GM12878 (cell line): Measurements from ENCODE around the gene PIK3R3. TPM values are rescaled to one million over a fixed set of nuclear protein-coding genes. Genes with fewer than 3 reads are reported as not detected.

Source experiments
- ATAC-seq: fragments of 200-7000 bp; cut with Tn5 transposase; 3 replicates; pipeline ENCODE4 v1.9.1; 2020; ENCODE audit warnings: mild to moderate bottlenecking, moderate library complexity
- BruUV-seq: library from RNA; stranded (reverse); fragments of 400-500 nt; replicated peaks from 2 replicates; lab custom pipeline; 2021; lab: Mats Ljungman, UMichigan
- CTCF ChIA-PET: fragments of 300-600 bp; sonication (Branson Sonifier 250); formaldehyde crosslinking; extraction: SDS; loops from one replicate; lab custom pipeline; 2021; ENCODE audit warnings: inconsistent platforms; lab: Yijun Ruan, JAX
- POLR2A ChIA-PET: fragments of 350-600 bp; formaldehyde crosslinking; extraction: SDS; loops from one replicate; lab custom pipeline; 2021; ENCODE audit warnings: inconsistent platforms; lab: Charles Lee
- RAD21 ChIA-PET: fragments of 300-600 bp; sonication (Branson Sonifier 250); formaldehyde crosslinking; loops from one replicate; lab custom pipeline; 2023; ENCODE audit warnings: antibody characterized with exemption; ENCODE audit not compliant: unreplicated experiment; lab: Charles Lee
- SMC1A ChIA-PET: fragments of 300-600 bp; sonication (Branson Sonifier 250); formaldehyde crosslinking; loops from one replicate; lab custom pipeline; 2023; ENCODE audit not compliant: unreplicated experiment, uncharacterized antibody; lab: Charles Lee
- DNase-seq: peaks from one replicate; pipeline ENCODE4 v3.0.0-alpha.2; 2011; ENCODE audit warnings: low read depth, low spot score
- FAIRE-seq: peaks from 3 replicates; lab custom pipeline; 2011; peaks lifted over from hg19 to GRCh38; lab: Jason Lieb, UNC
- H2AFZ ChIP-seq: 2 replicates; pipeline ENCODE4 v1.6.0; 2011; ENCODE audit warnings: low read depth, low read length, control low read depth; ENCODE audit not compliant: control insufficient read depth
- H3K27ac ChIP-seq: 2 replicates; pipeline ENCODE4 v1.5.1; 2011; ENCODE audit warnings: control low read depth; ENCODE audit not compliant: control insufficient read depth, insufficient read depth
- H3K27me3 ChIP-seq, 2 experiments: replicated peaks in 1 of 2; 2 replicates each; pipeline versions ENCODE4 v1.6.0 to v1.6.1; 2011; ENCODE audit warnings: low read length in 1 of 2; ENCODE audit not compliant: control insufficient read depth in 2 of 2, insufficient read depth in 2 of 2
- H3K36me3 ChIP-seq, 2 experiments: 2 replicates each; pipeline ENCODE4 v1.5.1; 2011; ENCODE audit warnings: low read length in 1 of 2; ENCODE audit not compliant: control insufficient read depth in 2 of 2, insufficient read depth in 2 of 2
- H3K4me1 ChIP-seq: 2 replicates; pipeline ENCODE4 v1.6.1; 2011; ENCODE audit warnings: mild to moderate bottlenecking, low read length, moderate library complexity, mixed read lengths; ENCODE audit not compliant: control insufficient read depth, insufficient read depth
- H3K4me2 ChIP-seq: 2 replicates; pipeline ENCODE4 v1.6.0; 2011; ENCODE audit warnings: control low read depth; ENCODE audit not compliant: control insufficient read depth, insufficient read depth
- H3K4me3 ChIP-seq: fragments of 200-600 bp; sonication (generic); 2 replicates; pipeline ENCODE4 v1.5.1; 2016
- H3K79me2 ChIP-seq: 2 replicates; pipeline ENCODE4 v1.6.0; 2011; ENCODE audit warnings: low read length; ENCODE audit not compliant: control insufficient read depth, insufficient read depth
- H3K9ac ChIP-seq: 2 replicates; pipeline ENCODE4 v1.8.0; 2011; ENCODE audit warnings: low read length, control low read depth, mixed read lengths; ENCODE audit not compliant: control insufficient read depth, insufficient read depth
- H3K9me3 ChIP-seq: replicated peaks from 3 replicates; pipeline ENCODE4 v1.5.1; 2011; ENCODE audit warnings: mild to moderate bottlenecking, low read length; ENCODE audit not compliant: control insufficient read depth, insufficient read depth
- H4K20me1 ChIP-seq: 2 replicates; pipeline ENCODE4 v1.6.0; 2011; ENCODE audit not compliant: control insufficient read depth, insufficient read depth
- BMI1 ChIP-seq: fragments of 450-650 bp; IDR thresholded peaks from 2 replicates; pipeline ENCODE4 v1.6.1; 2016; ENCODE audit warnings: mild to moderate bottlenecking, moderate library complexity, borderline replicate concordance
- CBFB ChIP-seq: IDR thresholded peaks from 2 replicates; pipeline ENCODE4 v1.6.1; 2016; ENCODE audit warnings: antibody characterized with exemption, low read depth
- CBX5 ChIP-seq: sonication (generic); IDR thresholded peaks from 2 replicates; pipeline ENCODE4 v1.6.1; 2016; ENCODE audit warnings: low read depth, moderate library complexity, mild to moderate bottlenecking, inconsistent platforms
- CTCF ChIP-seq, 3 experiments: IDR thresholded peaks in 2 of 3; conservative IDR thresholded peaks in 1 of 3; 2 replicates each; pipeline ENCODE4 v1.5.1; 2011; ENCODE audit warnings: low read depth in 3 of 3, low read length in 3 of 3, mild to moderate bottlenecking in 3 of 3, control low read depth in 2 of 3, moderate library complexity in 2 of 3, inconsistent platforms in 1 of 3, mixed read lengths in 1 of 3; ENCODE audit not compliant: control insufficient read depth in 2 of 3, insufficient read depth in 1 of 3; ENCODE audit errors: extremely low read depth in 1 of 3
- GABPA ChIP-seq: IDR thresholded peaks from 2 replicates; pipeline ENCODE4 v1.6.1; 2014; ENCODE audit warnings: antibody characterized with exemption, low read depth, mild to moderate bottlenecking, inconsistent platforms
- IRF4 ChIP-seq: IDR thresholded peaks from 2 replicates; pipeline ENCODE4 v1.6.1; 2011; ENCODE audit warnings: low read depth, low read length
- MTA2 ChIP-seq: fragments of 450-650 bp; IDR thresholded peaks from 2 replicates; pipeline ENCODE4 v1.6.1; 2016; ENCODE audit warnings: low read depth, mild to moderate bottlenecking, moderate library complexity
- PML ChIP-seq: IDR thresholded peaks from 2 replicates; pipeline ENCODE4 v1.6.1; 2012; ENCODE audit warnings: low read length, inconsistent platforms
- RAD21 ChIP-seq: IDR thresholded peaks from 2 replicates; pipeline ENCODE4 v1.6.1; 2011; ENCODE audit warnings: mild to moderate bottlenecking, low read depth, low read length, moderate library complexity; ENCODE audit not compliant: insufficient read depth
- RAD51 ChIP-seq: fragments of 450-650 bp; IDR thresholded peaks from 2 replicates; pipeline ENCODE4 v1.6.1; 2016; ENCODE audit warnings: moderate library complexity, mild to moderate bottlenecking, inconsistent platforms
- YBX1 ChIP-seq: fragments of 450-650 bp; IDR thresholded peaks from 2 replicates; pipeline ENCODE4 v1.6.1; 2016; ENCODE audit warnings: antibody characterized with exemption
- YY1 ChIP-seq: IDR thresholded peaks from 2 replicates; pipeline ENCODE4 v1.6.1; 2011; ENCODE audit warnings: low read depth, mild to moderate bottlenecking, low read length
- ZNF274 ChIP-seq: IDR thresholded peaks from one replicate; pipeline ENCODE4 v1.8.0; 2011; ENCODE audit not compliant: insufficient read length, insufficient read depth
- WGBS: methylation state at CpG from one replicate; pipeline ENCODE4 v1.1.6; 2016; ENCODE audit warnings: low lambda C conversion rate; ENCODE audit not compliant: insufficient replicate concordance, insufficient coverage; ENCODE audit errors: missing lambda C conversion rate; 5-methylcytosine and 5-hydroxymethylcytosine counted together
- in situ Hi-C: fragments of 300-500 bp; cut with MboI; formaldehyde crosslinking; loops from 9 replicates; pipeline ENCODE4 v1.14.3; 2018; ENCODE audit warnings: mixed read lengths
- intact Hi-C: fragments of 100-400 bp; cut with micrococcal nuclease; formaldehyde crosslinking; loops from one replicate; pipeline ENCODE4 v1.14.2; 2022; ENCODE audit not compliant: unreplicated experiment
- polyA plus RNA-seq, 11 experiments: library from polyadenylated mRNA; depleted of rRNA in 4 of 11; unstranded in 6 of 11; stranded (reverse) in 5 of 11; fragments of >200 nt; fragmentation: Nextera tagmentation in 4 of 11; fragmentation: Illumina TruSeq in 1 of 11; extraction: Ambion mirVana in 4 of 11; extraction: Trizol in 1 of 11; gene quantifications; 1 replicate in 1 of 11; 2 replicates in 10 of 11; pipeline versions ENCODE4 v1.2.1 to v1.2.3, GENCODE V29; 2011 to 2016; ENCODE audit warnings: inconsistent platforms in 2 of 11, missing spikeins in 2 of 11, low read depth in 1 of 11
- total RNA-seq, 4 experiments: library from RNA; depleted of rRNA in 3 of 4; stranded (reverse); fragments of >200 nt in 3 of 4; fragmentation: Illumina TruSeq in 1 of 4; extraction: Trizol in 1 of 4; gene quantifications; 2 replicates each; pipeline versions ENCODE4 v1.2.1 to v1.2.3, GENCODE V29; 2013 to 2021
- TF ChIP-seq, protein P1 (sequence below): fragments of 450-650 bp; formaldehyde crosslinking; IDR thresholded peaks from 2 replicates; pipeline ENCODE4 v1.5.0; 2022; ENCODE audit warnings: mild to moderate bottlenecking, missing genetic modification characterization
- TF ChIP-seq, protein P2 (sequence below): IDR thresholded peaks from 2 replicates; pipeline ENCODE4 v1.6.1; 2012; ENCODE audit warnings: low read length, inconsistent platforms

Gene PIK3R3
- total and polyA plus RNA-seq, 10 of the 15 experiments (the other 5 are each of a cell fraction or from before 2014, with no cell fraction given), result 4.8 to 27.0 (median 19.8) TPM

GRCh38 chr1:46180082-46180616, 47.7 kb upstream of the PIK3R3 start:
- RAD21 ChIA-PET, result interaction anchor here (1.0 to 4.8 kb wide), 8 partner anchors 19 to 145 kb away, joined by 3 to 63 read pairs (median 6); partner anchors contain the start of genes POMGNT1 and RAD54L
- no peak overlapping the region for H3K4me2 ChIP-seq
- H3K9me3 ChIP-seq, result no peaks in the 10 kb centered on the region
- H3K4me1 ChIP-seq, result peaks cover 26% of the 10 kb centered on the region
- CTCF ChIA-PET, result interaction anchor here (0.6 to 17.5 kb wide), 8 partner anchors 11 to 568 kb away, joined by 3 to 293 read pairs (median 6); partner anchors contain the start of gene PIK3R3
- no peak overlapping the region for H3K4me3 ChIP-seq
- H3K27ac ChIP-seq, result no peak overlapping the region
- intact Hi-C loops, result loop anchor here (1.0 to 10.0 kb wide), 2 partner anchors 43 to 495 kb away; partner anchors contain the start of genes GPBP1L1 and TMEM69
- H3K27me3 ChIP-seq, result no peaks in the 10 kb centered on the region
- TF ChIP-seq, protein P1, sequence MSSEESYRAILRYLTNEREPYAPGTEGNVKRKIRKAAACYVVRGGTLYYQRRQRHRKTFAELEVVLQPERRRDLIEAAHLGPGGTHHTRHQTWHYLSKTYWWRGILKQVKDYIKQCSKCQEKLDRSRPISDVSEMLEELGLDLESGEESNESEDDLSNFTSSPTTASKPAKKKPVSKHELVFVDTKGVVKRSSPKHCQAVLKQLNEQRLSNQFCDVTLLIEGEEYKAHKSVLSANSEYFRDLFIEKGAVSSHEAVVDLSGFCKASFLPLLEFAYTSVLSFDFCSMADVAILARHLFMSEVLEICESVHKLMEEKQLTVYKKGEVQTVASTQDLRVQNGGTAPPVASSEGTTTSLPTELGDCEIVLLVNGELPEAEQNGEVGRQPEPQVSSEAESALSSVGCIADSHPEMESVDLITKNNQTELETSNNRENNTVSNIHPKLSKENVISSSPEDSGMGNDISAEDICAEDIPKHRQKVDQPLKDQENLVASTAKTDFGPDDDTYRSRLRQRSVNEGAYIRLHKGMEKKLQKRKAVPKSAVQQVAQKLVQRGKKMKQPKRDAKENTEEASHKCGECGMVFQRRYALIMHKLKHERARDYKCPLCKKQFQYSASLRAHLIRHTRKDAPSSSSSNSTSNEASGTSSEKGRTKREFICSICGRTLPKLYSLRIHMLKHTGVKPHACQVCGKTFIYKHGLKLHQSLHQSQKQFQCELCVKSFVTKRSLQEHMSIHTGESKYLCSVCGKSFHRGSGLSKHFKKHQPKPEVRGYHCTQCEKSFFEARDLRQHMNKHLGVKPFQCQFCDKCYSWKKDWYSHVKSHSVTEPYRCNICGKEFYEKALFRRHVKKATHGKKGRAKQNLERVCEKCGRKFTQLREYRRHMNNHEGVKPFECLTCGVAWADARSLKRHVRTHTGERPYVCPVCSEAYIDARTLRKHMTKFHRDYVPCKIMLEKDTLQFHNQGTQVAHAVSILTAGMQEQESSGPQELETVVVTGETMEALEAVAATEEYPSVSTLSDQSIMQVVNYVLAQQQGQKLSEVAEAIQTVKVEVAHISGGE (CRISPR knock-in tag), result no peak
- TF ChIP-seq IRF4 (no peak), YY1 (no peak), ZNF274 (no peak), RAD51 (no peak), RAD21 (0 out of 2 replicates have a peak, but pooled peaks have one; percentile 13), CBFB (no peak), GABPA (no peak), YBX1 (no peak), CTCF (IDR thresholded peaks at IDR 0.05 in 2 of 3, conservative IDR thresholded peaks at IDR 0.05 in 1 of 3; ENCODE audit: control insufficient read depth in 2 of 3, extremely low read depth in 1 of 3, insufficient read depth in 1 of 3, low read depth in 3 of 3, low read length in 3 of 3) (peak; percentile 24 to 38 (median 37); a peak in 4 of 6 replicates), PML (no peak), CBX5 (no peak), BMI1 (no peak), MTA2 (no peak)
- TF ChIP-seq, protein P2, sequence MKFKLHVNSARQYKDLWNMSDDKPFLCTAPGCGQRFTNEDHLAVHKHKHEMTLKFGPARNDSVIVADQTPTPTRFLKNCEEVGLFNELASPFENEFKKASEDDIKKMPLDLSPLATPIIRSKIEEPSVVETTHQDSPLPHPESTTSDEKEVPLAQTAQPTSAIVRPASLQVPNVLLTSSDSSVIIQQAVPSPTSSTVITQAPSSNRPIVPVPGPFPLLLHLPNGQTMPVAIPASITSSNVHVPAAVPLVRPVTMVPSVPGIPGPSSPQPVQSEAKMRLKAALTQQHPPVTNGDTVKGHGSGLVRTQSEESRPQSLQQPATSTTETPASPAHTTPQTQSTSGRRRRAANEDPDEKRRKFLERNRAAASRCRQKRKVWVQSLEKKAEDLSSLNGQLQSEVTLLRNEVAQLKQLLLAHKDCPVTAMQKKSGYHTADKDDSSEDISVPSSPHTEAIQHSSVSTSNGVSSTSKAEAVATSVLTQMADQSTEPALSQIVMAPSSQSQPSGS, result no peak
- no TSS peak for BruUV-seq
- no peak overlapping the region for H3K9ac ChIP-seq
- no peak overlapping the region for H2AFZ ChIP-seq
- in situ Hi-C loops, result no loop called here
- DNase-seq, result no peak
- peak; percentile 51 for ATAC-seq
- WGBS, result 52% methylated on average over 12 of the region's 12 CpGs
- no peaks in the 10 kb centered on the region for H3K79me2 ChIP-seq
- FAIRE-seq, result no peak
- SMC1A ChIA-PET, result interaction anchor here (1.2 to 6.1 kb wide), 8 partner anchors 41 to 152 kb away, joined by 3 to 52 read pairs (median 7); no protein-coding TSS in a partner anchor
- no peaks in the 10 kb centered on the region for H4K20me1 ChIP-seq
- no peaks in the 10 kb centered on the region for H3K36me3 ChIP-seq
- POLR2A ChIA-PET, result no interaction called here
